GM21786 (cell line): ENCODE data around the gene NPC1.
"Not testable (repeated sequence)": the region's sequence is repeated elsewhere in the genome, so short reads cannot be mapped to it uniquely, and the experiment has no call there.

ENCODE experiments used
- ATAC-seq: cut with Tn5 transposase; IDR thresholded peaks from one replicate; pipeline ENCODE4 v1.9.1; 2021; ENCODE audit not compliant: unreplicated experiment

The NPC1 gene

GRCh38 chr18:23526501-23527063 lies 59.7 kb downstream of the NPC1 start:
- no peak for ATAC-seq

GRCh38 chr18:23524213-23524707 lies 62.0 kb downstream of the NPC1 start:
- no peak for ATAC-seq

GRCh38 chr18:23523429-23524212 lies 62.7 kb downstream of the NPC1 start:
- no peak for ATAC-seq

- ATAC-seq = no peak
These were observed 64.4 kb downstream of the NPC1 start for GRCh38 chr18:23521907-23522306.

DNA sequence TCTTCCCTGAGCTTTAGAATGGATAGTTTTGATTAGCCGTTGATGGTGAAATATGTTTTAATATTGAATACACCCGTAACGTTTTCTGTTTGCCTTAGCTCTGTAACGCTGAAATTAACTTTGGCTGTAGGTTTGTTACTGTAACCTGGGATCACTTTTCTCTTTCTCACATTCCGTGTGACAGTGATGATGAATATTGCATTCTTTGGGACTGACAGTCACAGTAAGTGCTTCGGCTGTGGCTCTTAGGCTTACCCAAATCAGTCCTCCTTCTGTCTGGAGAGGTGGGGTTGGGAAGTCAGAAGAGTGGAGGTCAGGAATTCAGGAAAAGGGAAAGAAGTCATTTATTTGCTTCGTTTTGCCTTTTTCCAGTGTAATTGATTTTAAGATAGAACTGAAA lies 65.0 kb downstream of the NPC1 start:
- no peak for ATAC-seq

DNA sequence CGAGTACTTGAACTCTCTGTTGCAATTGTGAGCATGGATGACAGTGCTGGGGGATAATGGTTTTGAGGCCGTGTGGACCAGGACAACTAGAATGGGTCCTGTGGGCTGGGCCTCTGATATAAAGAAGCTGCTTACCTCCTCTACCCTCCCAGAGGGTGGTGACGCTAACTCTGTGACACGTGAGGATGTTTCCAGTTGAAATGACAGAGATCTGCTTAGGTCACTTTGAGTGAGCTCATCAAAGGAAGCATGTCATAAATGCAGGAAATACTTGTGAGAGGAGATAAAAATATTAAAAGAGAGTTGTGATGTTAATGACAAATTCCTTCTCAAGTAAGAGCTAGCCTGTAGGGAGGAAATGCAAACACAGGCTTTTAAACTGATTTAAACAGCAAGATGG lies 66.6 kb downstream of the NPC1 start:
- ATAC-seq = no peak

- ATAC-seq = peak; percentile 85
These were observed 70.3 kb downstream of the NPC1 start for GRCh38 chr18:23515911-23516546.

GRCh38 chr18:23512641-23513040 lies 73.7 kb downstream of the NPC1 start:
- no peak for ATAC-seq

GRCh38 chr18:23512216-23512615 lies 74.1 kb downstream of the NPC1 start:
- ATAC-seq = not testable (repeated sequence)

DNA sequence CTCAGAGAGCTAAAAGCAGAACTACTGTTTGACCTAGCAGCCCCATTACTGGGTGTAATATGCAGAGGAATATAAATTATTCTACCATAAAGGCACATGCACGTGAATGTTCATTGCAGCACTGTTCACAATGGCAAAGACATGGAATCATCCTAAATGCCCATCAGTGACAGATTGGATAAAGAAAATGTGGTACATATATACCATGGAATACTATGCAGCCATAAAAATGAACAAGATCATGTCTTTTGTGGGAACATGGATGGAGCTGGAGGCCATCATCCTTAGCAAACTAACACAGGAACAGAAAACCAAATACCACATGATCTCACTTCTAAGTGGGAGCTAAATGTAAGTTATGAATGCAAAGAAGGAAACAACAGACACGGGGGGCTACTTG lies 75.4 kb downstream of the NPC1 start:
- not testable (repeated sequence) for ATAC-seq

DNA sequence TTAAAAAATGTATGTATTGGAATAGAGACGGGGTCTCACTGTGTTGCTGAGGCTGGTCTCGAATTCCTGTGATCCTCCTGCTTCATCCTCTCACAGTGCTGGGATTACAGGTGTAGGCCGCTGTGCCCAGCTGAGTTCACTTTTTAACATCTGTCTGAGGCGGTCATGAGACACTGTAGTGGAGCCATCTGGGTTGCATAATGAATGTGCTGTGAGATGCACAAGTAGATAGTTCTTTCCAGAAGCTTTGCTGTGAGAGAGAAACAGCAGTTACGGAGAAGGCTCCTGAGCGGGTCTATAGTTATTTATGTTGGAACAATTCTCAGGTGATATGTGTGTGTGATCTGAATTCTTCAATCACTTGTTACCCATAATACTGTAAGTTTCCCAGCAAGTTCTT lies 79.9 kb downstream of the NPC1 start:
- no peak for ATAC-seq

GRCh38 chr18:23504720-23505119 lies 81.6 kb downstream of the NPC1 start:
- peak; percentile 63 for ATAC-seq

DNA sequence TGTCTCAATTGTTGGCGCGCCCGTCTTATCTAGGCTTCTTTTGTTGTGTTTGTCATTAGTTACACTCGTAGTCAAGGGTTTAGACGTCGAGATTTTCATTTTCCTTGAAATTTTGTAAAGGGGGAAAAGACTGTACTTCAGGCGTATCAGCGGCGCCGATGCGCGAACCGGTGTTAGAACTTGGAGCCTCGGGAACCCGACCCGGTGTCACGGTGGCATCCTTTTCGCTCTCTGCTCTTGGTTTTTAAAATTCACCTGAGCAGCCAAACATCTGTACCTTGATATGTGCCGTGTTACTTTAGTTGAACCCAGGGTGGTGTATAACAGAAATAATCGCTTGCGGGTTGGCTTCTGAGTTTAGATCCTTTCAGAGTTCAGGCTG lies 82.4 kb downstream of the NPC1 start:
- ATAC-seq = no peak

GRCh38 chr18:23503038-23503962 lies 83.0 kb downstream of the NPC1 start, which contains the start of gene RMC1:
TSS of gene RMC1 (plus strand) at chr18:23503511. CDS start at chr18:23503619, 108 bp downstream.
- peak; percentile 67 for ATAC-seq

DNA sequence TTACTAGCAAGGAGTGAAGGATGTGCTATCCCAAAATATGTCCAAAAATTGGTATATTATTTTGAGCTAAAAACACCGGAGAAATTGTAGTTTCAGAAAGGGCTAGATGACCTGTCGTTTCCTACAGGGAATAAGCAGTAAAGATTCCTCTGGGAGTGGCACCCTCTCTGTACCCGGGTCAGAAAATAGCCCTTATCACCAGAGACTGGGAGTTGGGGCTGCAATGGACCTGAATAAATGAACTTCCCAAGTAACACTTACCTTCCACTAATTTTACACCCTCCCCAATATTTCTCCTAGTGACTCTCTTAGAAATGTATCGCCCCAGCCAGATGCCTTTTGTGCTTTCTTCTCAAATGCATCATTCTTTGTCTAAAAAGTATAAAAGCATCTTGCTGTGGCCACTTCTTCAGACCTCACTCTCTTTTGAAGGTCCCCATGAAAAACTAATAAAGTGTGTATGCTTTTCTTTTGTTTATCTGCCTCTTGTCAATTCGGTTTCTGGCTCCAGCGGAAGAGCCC lies 83.7 kb downstream of the NPC1 start:
- no peak for ATAC-seq

DNA sequence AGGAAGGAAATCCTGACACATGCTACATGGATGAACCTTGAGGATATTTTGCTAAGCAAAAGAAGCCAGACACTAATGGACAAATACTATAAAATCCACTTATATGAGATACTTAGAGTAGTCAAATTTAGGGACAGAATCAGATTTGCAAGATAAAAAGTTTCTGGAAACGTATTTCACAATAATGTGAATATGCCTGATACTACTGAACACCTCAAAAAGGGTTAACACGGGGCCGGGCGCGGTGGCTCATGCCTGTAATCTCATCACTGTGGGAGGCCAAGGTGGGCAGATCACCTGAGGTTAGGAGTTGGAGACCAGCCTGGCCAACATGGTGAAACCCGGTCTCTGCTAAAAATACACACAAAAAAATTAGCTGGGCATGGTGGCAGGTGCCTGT lies 84.7 kb downstream of the NPC1 start:
- no peak for ATAC-seq

- ATAC-seq = no peak
These were observed 87.0 kb downstream of the NPC1 start for GRCh38 chr18:23499291-23499781.

GRCh38 chr18:23498877-23499276 lies 87.4 kb downstream of the NPC1 start:
- no peak for ATAC-seq

- no peak for ATAC-seq
These were observed 88.2 kb downstream of the NPC1 start for GRCh38 chr18:23498117-23498516.

DNA sequence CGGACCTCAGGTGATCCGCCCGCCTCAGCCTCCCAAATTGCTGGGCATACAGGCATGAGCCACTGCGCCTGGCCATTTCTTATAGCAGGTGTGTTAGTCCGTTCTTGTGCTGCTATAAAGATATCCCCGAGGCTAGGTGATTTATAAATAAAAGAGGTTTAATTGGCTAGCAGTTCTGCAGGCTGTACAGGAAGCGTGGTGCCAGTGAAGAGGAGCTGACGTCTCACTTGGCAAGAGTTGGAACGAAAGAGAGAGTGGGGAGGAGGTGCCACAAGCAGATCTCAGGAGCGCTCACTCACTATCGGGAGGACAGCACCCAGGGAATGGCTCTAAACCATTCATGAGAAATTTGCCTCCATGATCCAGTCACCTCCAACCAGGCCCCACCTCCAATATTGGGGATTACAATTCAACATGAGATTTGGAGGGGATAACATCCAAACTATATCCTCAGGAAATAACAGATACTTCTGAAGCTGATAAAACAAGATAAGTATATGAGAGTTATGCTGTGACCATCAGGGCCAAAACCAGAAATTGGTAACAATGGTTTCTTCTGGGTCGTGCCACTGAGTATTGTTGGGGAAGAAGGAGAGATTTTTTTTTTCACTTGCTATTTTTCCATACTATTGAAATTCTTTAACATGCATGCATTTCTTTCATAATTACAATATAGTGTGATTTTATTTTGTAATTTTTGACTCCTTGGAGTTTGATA lies 90.4 kb downstream of the NPC1 start:
- no peak for ATAC-seq
